Esophagus squamous epithelium (tissue), 4 donors: Measurements from ENCODE around the gene BAIAP2.

ENCODE experiments used
- POLR2A ChIP-seq, 4 donors: fragments of 450-650 bp; IDR thresholded peaks; one replicate each; pipeline ENCODE4 v1.6.1; 2017; ENCODE audit warnings: antibody characterized with exemption in 4 of 4, mild to moderate bottlenecking in 4 of 4, moderate library complexity in 3 of 4
- TF ChIP-seq, protein P1 (sequence below), 6 experiments: fragments of 450-650 bp in 4 of 6; fragments of 200-600 bp in 2 of 6; sonication (generic) in 2 of 6; IDR thresholded peaks; one replicate each; pipeline ENCODE4 v1.5.1; 2016 to 2019; ENCODE audit warnings: antibody characterized with exemption in 6 of 6, mild to moderate bottlenecking in 4 of 6, moderate library complexity in 4 of 6

DNA sequence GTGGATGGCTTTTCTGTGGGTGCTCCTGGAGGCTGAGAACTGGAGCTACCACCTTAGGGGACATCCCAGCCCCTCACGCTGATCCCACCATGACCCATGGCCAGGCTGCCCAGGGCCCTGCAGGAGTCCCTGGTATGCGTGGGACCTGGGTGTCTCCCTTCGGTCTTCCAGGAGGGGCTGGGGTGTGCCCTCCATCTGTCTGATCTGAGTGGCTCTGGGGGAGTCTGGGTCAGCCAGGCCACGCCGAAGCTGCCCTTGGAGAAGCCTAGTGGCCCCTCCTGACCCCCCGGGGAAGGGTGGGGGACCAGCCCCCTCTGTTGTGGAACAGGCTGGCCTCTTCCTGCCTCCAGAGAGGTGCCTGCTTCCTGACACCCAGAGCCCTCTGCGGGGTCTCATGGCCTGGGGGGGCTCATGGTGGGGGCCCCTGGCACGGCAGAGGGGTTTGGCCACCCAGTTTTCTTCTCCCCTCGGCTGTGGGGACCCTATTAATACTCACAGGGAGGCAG lies 10.7 kb downstream of the BAIAP2 start:
- TF ChIP-seq, protein P1, sequence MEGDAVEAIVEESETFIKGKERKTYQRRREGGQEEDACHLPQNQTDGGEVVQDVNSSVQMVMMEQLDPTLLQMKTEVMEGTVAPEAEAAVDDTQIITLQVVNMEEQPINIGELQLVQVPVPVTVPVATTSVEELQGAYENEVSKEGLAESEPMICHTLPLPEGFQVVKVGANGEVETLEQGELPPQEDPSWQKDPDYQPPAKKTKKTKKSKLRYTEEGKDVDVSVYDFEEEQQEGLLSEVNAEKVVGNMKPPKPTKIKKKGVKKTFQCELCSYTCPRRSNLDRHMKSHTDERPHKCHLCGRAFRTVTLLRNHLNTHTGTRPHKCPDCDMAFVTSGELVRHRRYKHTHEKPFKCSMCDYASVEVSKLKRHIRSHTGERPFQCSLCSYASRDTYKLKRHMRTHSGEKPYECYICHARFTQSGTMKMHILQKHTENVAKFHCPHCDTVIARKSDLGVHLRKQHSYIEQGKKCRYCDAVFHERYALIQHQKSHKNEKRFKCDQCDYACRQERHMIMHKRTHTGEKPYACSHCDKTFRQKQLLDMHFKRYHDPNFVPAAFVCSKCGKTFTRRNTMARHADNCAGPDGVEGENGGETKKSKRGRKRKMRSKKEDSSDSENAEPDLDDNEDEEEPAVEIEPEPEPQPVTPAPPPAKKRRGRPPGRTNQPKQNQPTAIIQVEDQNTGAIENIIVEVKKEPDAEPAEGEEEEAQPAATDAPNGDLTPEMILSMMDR (IDR thresholded peaks at IDR 0.05), result no peak
- TF ChIP-seq POLR2A (IDR thresholded peaks at IDR 0.05), result no peak
